B cell (primary cell): ENCODE data around the gene UBAC2.

ENCODE experiments used
- CTCF ChIP-seq: fragments of 200-600 bp; IDR thresholded peaks from one replicate; pipeline ENCODE4 v1.8.0; 2022; ENCODE audit warnings: antibody characterized with exemption, mild to moderate bottlenecking
- EZH2 ChIP-seq: IDR thresholded peaks from 2 replicates; pipeline ENCODE4 v1.6.1; 2012; ENCODE audit warnings: borderline replicate concordance, low read depth, mild to moderate bottlenecking, moderate library complexity, low read length; ENCODE audit not compliant: insufficient read depth, poor library complexity, severe bottlenecking

GRCh38 chr13:99206226-99206625 lies 5.6 kb downstream of the UBAC2 start:
- TF ChIP-seq CTCF (no peak), EZH2 (no peak)
